CD4-positive, alpha-beta T cell (primary cell): ENCODE measurements around the gene MGAT5B. TPM values are rescaled to one million over a fixed set of nuclear protein-coding genes. Genes with fewer than 3 reads are reported as not detected.

Source experiments
- ATAC-seq: fragments of 200-7000 bp; cut with Tn5 transposase; one replicate; pipeline ENCODE4 v1.10.0; 2022; ENCODE audit warnings: mild to moderate bottlenecking; ENCODE audit not compliant: poor library complexity
- CTCF ChIA-PET: fragments of 350-600 bp; sonication (Branson Sonifier 250); formaldehyde crosslinking; loops from one replicate; lab custom pipeline; 2021; ENCODE audit warnings: antibody characterized with exemption, inconsistent platforms; lab: Charles Lee
- POLR2A ChIA-PET: fragments of 350-600 bp; sonication (Branson Sonifier 250); formaldehyde crosslinking; loops from one replicate; lab custom pipeline; 2021; ENCODE audit warnings: antibody characterized with exemption, inconsistent platforms; lab: Charles Lee
- DNase-seq, 14 experiments: peaks; one replicate each; pipeline ENCODE4 v3.0.0-alpha.2; 2013 to 2020; ENCODE audit warnings: mixed read lengths in 2 of 14
- H3K27ac ChIP-seq, 2 donors: one replicate each; pipeline versions ENCODE4 v1.5.1 to v1.7.0; 2013; ENCODE audit warnings: low read length in 2 of 2, low read depth in 1 of 2, mild to moderate bottlenecking in 1 of 2
- H3K27me3 ChIP-seq, 2 experiments: 1 replicate in 1 of 2; 2 replicates in 1 of 2; pipeline versions ENCODE4 v1.6.1 to v1.7.0; 2013; ENCODE audit warnings: low read length in 2 of 2, control low read depth in 1 of 2, mild to moderate bottlenecking in 1 of 2, moderate library complexity in 1 of 2; ENCODE audit not compliant: insufficient read depth in 2 of 2, control insufficient read depth in 1 of 2
- H3K36me3 ChIP-seq: one replicate; pipeline ENCODE4 v1.6.1; 2013; ENCODE audit warnings: low read length, control low read depth; ENCODE audit not compliant: insufficient read depth
- H3K4me1 ChIP-seq: one replicate; pipeline ENCODE4 v1.6.1; 2013; ENCODE audit warnings: low read length, control low read depth; ENCODE audit not compliant: insufficient read depth
- H3K4me3 ChIP-seq: one replicate; pipeline ENCODE4 v1.5.1; 2013; ENCODE audit warnings: mild to moderate bottlenecking, low read length, moderate library complexity
- H3K9me3 ChIP-seq, 2 experiments: 1 replicate in 1 of 2; 2 replicates in 1 of 2; pipeline versions ENCODE4 v1.6.1 to v1.7.0; 2013; ENCODE audit warnings: low read length in 2 of 2, mild to moderate bottlenecking in 2 of 2, control low read depth in 1 of 2, moderate library complexity in 1 of 2; ENCODE audit not compliant: control insufficient read depth in 1 of 2, insufficient read depth in 1 of 2
- H3K27ac Mint-ChIP-seq: one replicate; pipeline ENCODE4 v1.8.0; 2020; ENCODE audit warnings: mixed read lengths
- H3K27me3 Mint-ChIP-seq: one replicate; pipeline ENCODE4 v1.8.0; 2021; ENCODE audit warnings: mixed read lengths
- H3K36me3 Mint-ChIP-seq: one replicate; pipeline ENCODE4 v1.8.0; 2021; ENCODE audit warnings: low read depth, mixed read lengths
- H3K4me1 Mint-ChIP-seq: one replicate; pipeline ENCODE4 v1.8.0; 2021; ENCODE audit warnings: low read depth, mixed read lengths
- H3K4me3 Mint-ChIP-seq: one replicate; pipeline ENCODE4 v1.8.0; 2020; ENCODE audit warnings: mild to moderate bottlenecking, mixed read lengths
- H3K9me3 Mint-ChIP-seq: one replicate; pipeline ENCODE4 v1.8.0; 2020; ENCODE audit warnings: mixed read lengths
- intact Hi-C, 2 experiments: fragments of 100-400 bp; cut with DNase I in 1 of 2; cut with micrococcal nuclease in 1 of 2; formaldehyde crosslinking; loops; one replicate each; pipeline versions ENCODE4 v1.15.1 to v1.9.0; 2023 to 2025; cut with DNase I, micrococcal nuclease
- total RNA-seq, 174 experiments: library from RNA in 2 of 174; stranded (reverse) in 2 of 174; gene quantifications; one replicate each; pipeline ENCODE4 v1.2.3 and lab custom pipeline; 2021 to 2026
- TF ChIP-seq, protein P1 (sequence below): fragments of 200-600 bp; IDR thresholded peaks from one replicate; pipeline ENCODE4 v1.8.0; 2022; ENCODE audit warnings: antibody characterized with exemption, mild to moderate bottlenecking

Gene MGAT5B
- total RNA-seq, 2 experiments from 2014 or later: 0.28 to 0.77 TPM

DNA sequence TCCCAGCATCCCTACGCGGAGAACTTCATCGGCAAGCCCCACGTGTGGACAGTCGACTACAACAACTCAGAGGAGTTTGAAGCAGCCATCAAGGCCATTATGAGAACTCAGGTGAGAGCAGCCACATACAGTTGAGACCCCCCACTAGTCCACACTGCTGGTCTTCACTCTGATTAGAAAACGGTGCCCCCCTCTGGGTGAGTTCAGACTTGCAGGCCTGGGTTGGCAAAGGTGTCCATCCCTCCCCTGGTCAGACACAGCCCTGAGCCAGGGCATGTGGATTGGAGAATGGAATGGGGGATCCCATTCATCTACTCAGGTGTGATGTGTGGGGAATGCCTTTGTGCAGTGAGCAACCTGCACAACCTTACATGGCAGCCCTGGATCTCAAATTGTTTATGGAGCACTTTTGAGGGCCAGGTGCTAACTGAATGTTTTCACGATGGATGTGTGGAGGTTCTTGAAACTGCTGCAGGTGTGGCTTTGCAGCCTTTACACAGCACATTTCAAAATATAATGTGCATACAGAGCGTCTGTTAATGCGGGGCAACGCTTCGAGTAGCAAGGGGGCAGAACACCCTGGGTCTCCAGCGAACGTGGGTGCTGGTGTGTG lies 72.6 kb downstream of the MGAT5B start:
- H3K4me1 ChIP-seq: no peaks in the 10 kb centered on the region
- no peaks in the 10 kb centered on the region for H3K9me3 ChIP-seq
- no peak overlapping the region for H3K27ac Mint-ChIP-seq
- POLR2A ChIA-PET: no interaction called here
- H3K27me3 Mint-ChIP-seq: no peaks in the 10 kb centered on the region
- CTCF ChIA-PET: no interaction called here
- TF ChIP-seq, protein P1, sequence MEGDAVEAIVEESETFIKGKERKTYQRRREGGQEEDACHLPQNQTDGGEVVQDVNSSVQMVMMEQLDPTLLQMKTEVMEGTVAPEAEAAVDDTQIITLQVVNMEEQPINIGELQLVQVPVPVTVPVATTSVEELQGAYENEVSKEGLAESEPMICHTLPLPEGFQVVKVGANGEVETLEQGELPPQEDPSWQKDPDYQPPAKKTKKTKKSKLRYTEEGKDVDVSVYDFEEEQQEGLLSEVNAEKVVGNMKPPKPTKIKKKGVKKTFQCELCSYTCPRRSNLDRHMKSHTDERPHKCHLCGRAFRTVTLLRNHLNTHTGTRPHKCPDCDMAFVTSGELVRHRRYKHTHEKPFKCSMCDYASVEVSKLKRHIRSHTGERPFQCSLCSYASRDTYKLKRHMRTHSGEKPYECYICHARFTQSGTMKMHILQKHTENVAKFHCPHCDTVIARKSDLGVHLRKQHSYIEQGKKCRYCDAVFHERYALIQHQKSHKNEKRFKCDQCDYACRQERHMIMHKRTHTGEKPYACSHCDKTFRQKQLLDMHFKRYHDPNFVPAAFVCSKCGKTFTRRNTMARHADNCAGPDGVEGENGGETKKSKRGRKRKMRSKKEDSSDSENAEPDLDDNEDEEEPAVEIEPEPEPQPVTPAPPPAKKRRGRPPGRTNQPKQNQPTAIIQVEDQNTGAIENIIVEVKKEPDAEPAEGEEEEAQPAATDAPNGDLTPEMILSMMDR: no peak
- intact Hi-C loops: no loop called here
- no peaks in the 10 kb centered on the region for H3K27me3 ChIP-seq
- DNase-seq (no peak), ATAC-seq (no peak)
- H3K4me3 ChIP-seq: no peak overlapping the region
- H3K9me3 Mint-ChIP-seq: no peaks in the 10 kb centered on the region
- H3K27ac ChIP-seq: no peak overlapping the region
- H3K36me3 Mint-ChIP-seq: no peaks in the 10 kb centered on the region
- no peaks in the 10 kb centered on the region for H3K36me3 ChIP-seq
- no peaks in the 10 kb centered on the region for H3K4me1 Mint-ChIP-seq
- no peak overlapping the region for H3K4me3 Mint-ChIP-seq

DNA sequence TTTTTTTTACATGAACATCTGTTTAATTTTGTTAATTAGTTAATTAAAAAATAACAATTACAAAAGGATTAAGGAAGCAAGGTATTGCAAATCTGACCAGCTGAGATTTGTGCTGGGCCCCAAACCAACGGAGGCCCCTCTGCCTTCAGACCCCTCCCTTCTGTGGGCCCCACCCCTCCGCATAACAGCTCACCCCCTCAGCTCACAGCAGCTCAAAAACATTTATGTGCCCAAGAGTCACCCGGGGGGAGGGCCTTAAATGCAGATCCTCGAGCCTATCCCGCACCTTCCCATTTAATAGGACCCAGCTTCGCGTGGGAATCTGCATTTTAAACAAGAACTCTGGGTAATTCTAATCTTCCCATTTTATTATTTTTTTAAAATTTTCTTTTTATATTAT lies 75.0 kb downstream of the MGAT5B start:
- H3K27me3 Mint-ChIP-seq: no peaks in the 10 kb centered on the region
- Histone ChIP-seq H3K4me3 (no peak overlapping the region), H3K36me3 (no peaks in the 10 kb centered on the region), H3K27ac (no peak overlapping the region), H3K9me3 (no peaks in the 10 kb centered on the region), H3K4me1 (no peaks in the 10 kb centered on the region), H3K27me3 (no peaks in the 10 kb centered on the region)
- H3K9me3 Mint-ChIP-seq: no peaks in the 10 kb centered on the region
- DNase-seq (no peak), ATAC-seq (no peak)
- TF ChIP-seq, protein P1: no peak
- H3K4me1 Mint-ChIP-seq: no peaks in the 10 kb centered on the region
- no peak overlapping the region for H3K27ac Mint-ChIP-seq
- no peak overlapping the region for H3K4me3 Mint-ChIP-seq
- intact Hi-C loops: no loop called here
- ChIA-PET CTCF (no interaction called here), POLR2A (interaction anchor here (0.7 kb wide), 1 partner anchor 55 kb away, joined by 3 read pairs; no protein-coding TSS in a partner anchor)
- no peaks in the 10 kb centered on the region for H3K36me3 Mint-ChIP-seq

DNA sequence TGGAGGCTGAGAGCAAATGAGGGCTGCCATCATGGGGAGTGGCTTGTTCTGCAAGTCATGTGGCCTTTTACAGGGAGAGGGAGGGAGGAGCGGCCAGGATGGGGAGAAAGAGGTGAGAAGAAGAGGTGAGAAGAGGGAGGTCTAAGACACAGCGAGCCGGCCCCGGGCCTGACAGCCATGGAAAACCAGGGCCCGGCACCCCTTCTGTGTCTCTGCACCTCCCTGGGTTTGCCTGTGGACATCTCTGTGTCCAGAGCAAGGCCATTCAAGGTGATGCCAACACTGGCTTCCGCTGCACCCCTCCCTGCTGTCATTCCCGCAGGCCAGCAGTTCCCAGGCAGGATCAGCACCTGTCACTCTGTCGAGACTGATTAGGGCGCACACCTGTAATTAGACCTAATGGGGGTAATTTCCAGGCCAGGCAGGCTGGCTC lies 75.6 kb downstream of the MGAT5B start:
- no peaks in the 10 kb centered on the region for H3K27me3 Mint-ChIP-seq
- ChIA-PET CTCF (no interaction called here), POLR2A (no interaction called here)
- no peaks in the 10 kb centered on the region for H3K27me3 ChIP-seq
- no peak overlapping the region for H3K4me3 Mint-ChIP-seq
- H3K9me3 Mint-ChIP-seq: no peaks in the 10 kb centered on the region
- ATAC-seq: no peak
- no peak for DNase-seq
- TF ChIP-seq, protein P1: no peak
- intact Hi-C loops: no loop called here
- no peaks in the 10 kb centered on the region for H3K36me3 ChIP-seq
- no peaks in the 10 kb centered on the region for H3K36me3 Mint-ChIP-seq
- H3K9me3 ChIP-seq: no peaks in the 10 kb centered on the region
- H3K4me1 ChIP-seq: no peaks in the 10 kb centered on the region
- H3K27ac Mint-ChIP-seq: no peak overlapping the region
- H3K4me3 ChIP-seq: no peak overlapping the region
- H3K4me1 Mint-ChIP-seq: no peaks in the 10 kb centered on the region
- no peak overlapping the region for H3K27ac ChIP-seq
